AG04450 (cell line): ENCODE measurements around the gene PDIA5. TPM values are rescaled to one million over a fixed set of nuclear protein-coding genes. Genes with fewer than 3 reads are reported as not detected.

Source experiments
- CTCF ChIA-PET: fragments of 300-600, 350-600 bp; formaldehyde crosslinking; extraction: SDS; loops from one replicate; lab custom pipeline; 2022; ENCODE audit warnings: antibody characterized with exemption, inconsistent platforms; lab: Charles Lee
- POLR2A ChIA-PET: fragments of 350-600 bp; formaldehyde crosslinking; extraction: SDS; loops from one replicate; lab custom pipeline; 2021; ENCODE audit warnings: antibody characterized with exemption, inconsistent platforms; lab: Yijun Ruan, JAX
- DNase-seq: peaks from one replicate; pipeline ENCODE4 v3.0.0-alpha.2; 2011; ENCODE audit warnings: low read depth, low spot score
- H3K27ac ChIP-seq: one replicate; pipeline ENCODE4 v1.5.1; 2012; ENCODE audit warnings: low read depth, low read length, control low read depth
- H3K27me3 ChIP-seq: one replicate; pipeline ENCODE4 v1.6.0; 2012; ENCODE audit warnings: low read length; ENCODE audit not compliant: control insufficient read depth, insufficient read depth
- H3K4me3 ChIP-seq: 2 replicates; pipeline ENCODE4 v1.5.1; 2011; ENCODE audit warnings: mild to moderate bottlenecking, low read depth, low read length, control low read depth
- H3K9me3 ChIP-seq: 2 replicates; pipeline ENCODE4 v1.5.1; 2012; ENCODE audit warnings: low read length; ENCODE audit not compliant: control insufficient read depth, insufficient read depth
- polyA plus RNA-seq: library from polyadenylated mRNA; depleted of rRNA; stranded (reverse); fragments of >200 nt; gene quantifications from 2 replicates; pipeline ENCODE4 v1.2.3, GENCODE V29; 2011
- TF ChIP-seq, protein P1 (sequence below): IDR thresholded peaks from 2 replicates; pipeline ENCODE4 v1.5.1; 2011; ENCODE audit warnings: low read depth, low read length, control low read depth, inconsistent platforms

The PDIA5 gene
- polyA plus RNA-seq, 1 experiment = 33.1 TPM

- Histone ChIP-seq H3K27me3 (peaks cover 78% of the 10 kb centered on the region), H3K27ac (no peak overlapping the region), H3K4me3 (peak overlapping the region; percentile 17; the same call in 1 of the 2 replicates), H3K9me3 (no peaks in the 10 kb centered on the region; the same call in 1 of the 2 replicates)
- POLR2A ChIA-PET = no interaction called here
- TF ChIP-seq, protein P1, sequence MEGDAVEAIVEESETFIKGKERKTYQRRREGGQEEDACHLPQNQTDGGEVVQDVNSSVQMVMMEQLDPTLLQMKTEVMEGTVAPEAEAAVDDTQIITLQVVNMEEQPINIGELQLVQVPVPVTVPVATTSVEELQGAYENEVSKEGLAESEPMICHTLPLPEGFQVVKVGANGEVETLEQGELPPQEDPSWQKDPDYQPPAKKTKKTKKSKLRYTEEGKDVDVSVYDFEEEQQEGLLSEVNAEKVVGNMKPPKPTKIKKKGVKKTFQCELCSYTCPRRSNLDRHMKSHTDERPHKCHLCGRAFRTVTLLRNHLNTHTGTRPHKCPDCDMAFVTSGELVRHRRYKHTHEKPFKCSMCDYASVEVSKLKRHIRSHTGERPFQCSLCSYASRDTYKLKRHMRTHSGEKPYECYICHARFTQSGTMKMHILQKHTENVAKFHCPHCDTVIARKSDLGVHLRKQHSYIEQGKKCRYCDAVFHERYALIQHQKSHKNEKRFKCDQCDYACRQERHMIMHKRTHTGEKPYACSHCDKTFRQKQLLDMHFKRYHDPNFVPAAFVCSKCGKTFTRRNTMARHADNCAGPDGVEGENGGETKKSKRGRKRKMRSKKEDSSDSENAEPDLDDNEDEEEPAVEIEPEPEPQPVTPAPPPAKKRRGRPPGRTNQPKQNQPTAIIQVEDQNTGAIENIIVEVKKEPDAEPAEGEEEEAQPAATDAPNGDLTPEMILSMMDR = no peak
- CTCF ChIA-PET = interaction anchor here (0.7 to 4.1 kb wide), 3 partner anchors 36 to 212 kb away, joined by 8 to 51 read pairs (median 9); no protein-coding TSS in a partner anchor
- no peak for DNase-seq
These were observed 40.1 kb upstream of the PDIA5 start for GRCh38 chr3:123026565-123027291.

- peak within 1 kb of the TSS; percentile 44 for H3K4me3 ChIP-seq
- ChIA-PET CTCF (interaction anchor here (0.6 to 4.1 kb wide), 12 partner anchors 10 to 1481 kb away, joined by 3 to 51 read pairs (median 3); no protein-coding TSS in a partner anchor), POLR2A (no interaction called here)
- H3K9me3 ChIP-seq = no peaks in the 10 kb centered on the region; the same call in 1 of the 2 replicates
- TF ChIP-seq, protein P1 = peak; percentile 4; the same call in 1 of the 2 replicates
- H3K27me3 ChIP-seq = peaks cover 84% of the 10 kb centered on the region
- no peak within 1 kb of the TSS for H3K27ac ChIP-seq
- DNase-seq = no peak
These were observed 39.3 kb upstream of the PDIA5 start, which contains the start of gene SEMA5B for GRCh38 chr3:123027292-123028232. Gene SEMA5B (minus strand): TSS chr3:123027763. CDS start chr3:122961263, 66,500 bp downstream.

DNA sequence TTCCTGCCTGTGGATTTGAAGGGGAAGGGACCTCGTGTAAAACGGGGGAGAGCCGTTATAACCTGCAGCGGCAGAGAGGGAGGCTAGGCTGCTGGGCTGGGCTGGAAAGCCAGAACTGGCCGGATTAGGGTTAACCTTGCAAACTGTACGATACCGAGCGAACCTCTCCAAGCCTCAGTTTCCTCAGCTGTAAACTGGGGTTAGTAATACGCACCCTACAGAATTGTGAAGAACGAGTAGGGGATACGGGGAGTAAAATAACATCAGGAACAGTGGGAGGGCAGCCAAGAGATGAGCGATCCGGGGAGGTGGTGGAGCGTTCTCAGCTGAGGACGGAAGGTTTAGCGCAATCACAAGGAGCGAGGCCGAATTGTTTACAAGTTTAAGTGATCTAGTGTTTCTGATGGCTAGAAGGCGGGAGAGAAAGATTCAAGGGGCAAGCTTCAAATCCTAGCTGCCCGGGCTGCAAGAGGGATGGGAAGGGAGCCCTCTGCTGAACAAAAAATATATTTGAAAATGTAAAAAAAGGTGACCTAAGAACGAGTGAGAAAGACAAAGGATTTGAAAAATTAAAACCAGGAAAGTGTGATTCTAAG lies 38.5 kb upstream of the PDIA5 start:
- H3K27me3 ChIP-seq = peaks cover 82% of the 10 kb centered on the region
- POLR2A ChIA-PET = interaction anchor here (0.5 to 0.8 kb wide), 2 partner anchors 8 to 635 kb away, joined by 4 to 5 read pairs; no protein-coding TSS in a partner anchor
- no peak overlapping the region for H3K27ac ChIP-seq
- peak overlapping the region; percentile 44 for H3K4me3 ChIP-seq
- H3K9me3 ChIP-seq = no peaks in the 10 kb centered on the region; the same call in 1 of the 2 replicates
- CTCF ChIA-PET = interaction anchor here (0.6 to 4.1 kb wide), 9 partner anchors 10 to 1481 kb away, joined by 3 to 51 read pairs (median 3); no protein-coding TSS in a partner anchor
- TF ChIP-seq, protein P1 = peak; percentile 64
- DNase-seq = peak; percentile 52

DNA sequence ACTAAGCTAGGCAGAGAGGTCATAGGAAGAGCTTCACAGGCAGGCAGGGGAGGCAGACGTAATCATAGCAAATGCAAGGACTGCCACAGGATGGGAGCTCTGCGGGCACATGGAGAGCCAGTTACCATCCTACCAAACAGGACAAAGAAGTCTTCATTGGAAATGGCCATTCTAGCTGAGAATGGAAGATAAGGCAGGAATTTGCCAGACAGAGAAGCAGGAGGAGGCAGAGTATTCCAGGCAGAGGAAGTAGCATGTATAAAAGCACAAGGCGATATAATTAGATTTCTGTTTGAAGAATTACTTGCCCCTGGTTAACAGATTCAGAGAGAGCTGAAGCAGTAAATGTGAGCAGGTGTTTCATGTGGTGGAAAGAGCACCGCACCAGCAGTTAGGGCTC lies 35.8 kb upstream of the PDIA5 start:
- DNase-seq = no peak
- Histone ChIP-seq H3K27ac (no peak overlapping the region), H3K27me3 (peaks cover 70% of the 10 kb centered on the region), H3K4me3 (no peak overlapping the region), H3K9me3 (no peaks in the 10 kb centered on the region; the same call in 1 of the 2 replicates)
- POLR2A ChIA-PET = interaction anchor here (0.5 kb wide), 1 partner anchor 419 kb away, joined by 3 read pairs; no protein-coding TSS in a partner anchor
- CTCF ChIA-PET = interaction anchor here (1.0 to 4.1 kb wide), 4 partner anchors 88 to 1484 kb away, joined by 3 to 51 read pairs (median 6); no protein-coding TSS in a partner anchor
- TF ChIP-seq, protein P1 = no peak
